T-helper 1 cell treated with Interleukin-12 subunit alpha and Interleukin-12 subunit beta and Interleukin-4 antibody, amounts not matched to agents 30 μg/mL and 1 μg/mL, for 36 hours (primary cell): ENCODE data around the gene RICTOR.

Source experiments
- H3K27ac Mint-ChIP-seq: one replicate; pipeline ENCODE4 v1.8.0; 2021; ENCODE audit warnings: mild to moderate bottlenecking, mixed read lengths
- H3K27me3 Mint-ChIP-seq: one replicate; pipeline ENCODE4 v1.8.0; 2021; ENCODE audit warnings: low read depth, mixed read lengths
- H3K36me3 Mint-ChIP-seq: one replicate; pipeline ENCODE4 v1.8.0; 2021; ENCODE audit warnings: low read depth, mixed read lengths
- H3K4me1 Mint-ChIP-seq: one replicate; pipeline ENCODE4 v1.8.0; 2021; ENCODE audit warnings: low read depth, mixed read lengths
- H3K4me3 Mint-ChIP-seq: one replicate; pipeline ENCODE4 v1.8.0; 2021; ENCODE audit warnings: mild to moderate bottlenecking, moderate library complexity, mixed read lengths
- H3K9me3 Mint-ChIP-seq: one replicate; pipeline ENCODE4 v1.8.0; 2021; ENCODE audit warnings: mixed read lengths

Gene RICTOR

GRCh38 chr5:38932854-38933408, 141.3 kb downstream of the RICTOR start:
- no peak overlapping the region for H3K4me3 Mint-ChIP-seq
- H3K27me3 Mint-ChIP-seq = peaks cover 9% of the 10 kb centered on the region
- no peaks in the 10 kb centered on the region for H3K4me1 Mint-ChIP-seq
- H3K27ac Mint-ChIP-seq = no peak overlapping the region
- peaks cover 8% of the 10 kb centered on the region for H3K36me3 Mint-ChIP-seq
- H3K9me3 Mint-ChIP-seq = no peaks in the 10 kb centered on the region

GRCh38 chr5:38931731-38932130, 142.5 kb downstream of the RICTOR start:
- no peaks in the 10 kb centered on the region for H3K4me1 Mint-ChIP-seq
- peaks cover 11% of the 10 kb centered on the region for H3K27me3 Mint-ChIP-seq

DNA sequence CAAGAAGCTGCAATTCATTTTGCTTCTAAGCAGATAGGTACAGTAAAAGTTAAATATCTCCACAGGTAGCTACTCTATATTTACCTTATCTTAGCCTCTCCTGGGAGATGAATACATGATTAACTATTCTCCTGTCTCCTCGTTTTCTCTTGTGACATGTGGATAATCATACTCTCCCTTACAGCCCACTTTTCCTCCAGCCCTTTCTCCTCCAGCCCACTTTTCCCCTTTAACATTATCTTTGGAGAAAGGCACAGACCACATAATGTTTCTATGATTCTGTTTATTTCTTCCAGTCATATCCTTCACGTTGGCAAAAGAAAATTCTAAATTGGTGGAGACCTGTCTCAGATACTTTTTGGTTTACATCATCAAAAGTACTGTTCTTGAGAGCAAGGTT, 144.4 kb downstream of the RICTOR start:
- peaks cover 18% of the 10 kb centered on the region for H3K27me3 Mint-ChIP-seq
- H3K9me3 Mint-ChIP-seq = no peaks in the 10 kb centered on the region
- no peak overlapping the region for H3K27ac Mint-ChIP-seq
- no peaks in the 10 kb centered on the region for H3K4me1 Mint-ChIP-seq
- H3K36me3 Mint-ChIP-seq = no peaks in the 10 kb centered on the region
- H3K4me3 Mint-ChIP-seq = no peak overlapping the region

More at GRCh38 chr5:38931731-38932130, 142.5 kb downstream of the RICTOR start:
- Mint-ChIP-seq H3K9me3 (no peaks in the 10 kb centered on the region), H3K27ac (no peak overlapping the region), H3K36me3 (peaks cover 4% of the 10 kb centered on the region), H3K4me3 (no peak overlapping the region)

DNA sequence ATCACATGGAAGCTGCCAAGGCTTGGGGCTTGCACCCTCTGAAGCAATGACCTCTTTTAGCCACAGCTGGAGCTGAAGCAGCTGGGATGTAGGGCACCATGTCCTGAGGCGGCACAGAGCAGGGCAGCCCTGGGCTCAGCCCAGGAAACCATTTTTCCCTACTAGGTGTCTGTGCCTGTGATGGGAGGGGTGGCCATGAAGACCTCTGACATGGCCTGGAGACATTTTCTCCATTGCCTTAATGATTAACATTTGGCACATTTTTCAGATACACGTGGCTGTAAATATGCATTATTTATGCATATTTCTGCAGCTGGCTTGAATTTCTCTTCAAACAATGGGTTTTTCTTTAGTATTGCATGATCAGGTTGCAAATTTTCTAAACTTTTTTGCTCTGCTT, 146.7 kb downstream of the RICTOR start:
- Mint-ChIP-seq H3K4me1 (peaks cover 2% of the 10 kb centered on the region), H3K4me3 (no peak overlapping the region), H3K9me3 (no peaks in the 10 kb centered on the region), H3K27ac (no peak overlapping the region), H3K27me3 (peaks cover 25% of the 10 kb centered on the region), H3K36me3 (no peaks in the 10 kb centered on the region)

- no peak overlapping the region for H3K4me3 Mint-ChIP-seq
- peaks cover 2% of the 10 kb centered on the region for H3K4me1 Mint-ChIP-seq
- no peak overlapping the region for H3K27ac Mint-ChIP-seq
- no peaks in the 10 kb centered on the region for H3K36me3 Mint-ChIP-seq
- no peaks in the 10 kb centered on the region for H3K9me3 Mint-ChIP-seq
- H3K27me3 Mint-ChIP-seq = peaks cover 30% of the 10 kb centered on the region
Measured at GRCh38 chr5:38926121-38926520, 148.1 kb downstream of the RICTOR start.

- Mint-ChIP-seq H3K36me3 (no peaks in the 10 kb centered on the region), H3K4me3 (no peak overlapping the region), H3K27me3 (peaks cover 37% of the 10 kb centered on the region), H3K27ac (no peak overlapping the region), H3K9me3 (no peaks in the 10 kb centered on the region), H3K4me1 (peaks cover 2% of the 10 kb centered on the region)
Measured at GRCh38 chr5:38925154-38925925, 148.9 kb downstream of the RICTOR start.

DNA sequence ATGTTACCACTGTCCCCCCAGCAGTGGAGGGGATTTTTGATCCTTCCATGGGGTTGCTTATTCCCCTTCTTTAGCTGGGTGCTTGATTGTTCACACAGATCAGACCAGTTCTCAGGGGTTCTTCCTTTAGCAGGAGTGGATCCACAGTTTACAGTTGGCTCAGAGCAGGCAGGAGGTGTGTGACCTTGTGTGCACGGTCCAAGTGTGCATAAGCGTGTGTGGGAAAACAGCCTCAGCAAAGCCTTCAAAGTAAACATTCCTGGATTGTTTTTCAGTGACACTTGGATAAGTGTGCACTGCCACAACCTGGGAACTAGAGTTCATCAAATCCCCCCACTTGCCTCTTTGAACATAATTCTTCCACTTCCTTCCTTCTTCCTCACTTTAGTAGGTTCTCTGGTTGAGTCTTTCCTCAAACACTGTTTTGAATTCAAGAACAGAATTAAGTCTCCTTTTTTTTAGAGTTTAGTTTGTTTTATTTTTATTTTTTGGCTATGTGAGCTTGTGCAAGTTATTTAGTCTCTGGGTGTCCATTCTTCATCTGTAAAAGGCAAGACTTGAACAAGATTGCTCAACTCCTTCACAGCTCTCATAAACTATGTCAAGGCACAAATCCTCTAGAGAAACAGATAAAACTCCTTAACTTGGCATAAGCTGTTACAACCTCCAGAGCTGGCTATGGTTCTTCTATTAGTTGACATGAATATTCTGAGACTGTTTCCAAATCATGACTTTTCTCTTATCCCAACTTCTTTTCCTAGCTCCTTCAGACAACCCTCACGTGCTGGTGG, 150.3 kb downstream of the RICTOR start:
- Mint-ChIP-seq H3K4me3 (no peak overlapping the region), H3K9me3 (no peaks in the 10 kb centered on the region), H3K4me1 (peaks cover 2% of the 10 kb centered on the region), H3K27ac (no peak overlapping the region), H3K27me3 (peaks cover 47% of the 10 kb centered on the region), H3K36me3 (no peaks in the 10 kb centered on the region)

DNA sequence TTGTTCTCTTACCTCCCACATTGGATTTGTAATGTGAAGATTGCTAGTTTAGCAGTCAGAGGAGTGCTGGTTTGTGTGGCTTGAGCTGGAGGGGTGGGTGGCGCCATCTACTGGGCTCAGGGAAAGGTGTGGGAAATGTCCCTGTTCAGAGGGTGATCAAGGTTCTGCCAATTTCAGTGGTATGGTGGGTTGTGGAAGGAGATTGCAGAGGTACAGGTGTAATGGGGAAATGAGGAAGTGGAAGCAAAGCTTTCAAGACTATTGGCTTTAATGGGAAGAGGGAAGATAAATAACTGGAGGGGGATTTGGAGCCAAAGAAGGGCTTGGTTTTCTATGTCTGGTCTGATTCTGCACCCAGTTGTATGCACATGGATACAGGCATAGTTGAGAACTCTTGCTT, 152.0 kb downstream of the RICTOR start:
- H3K36me3 Mint-ChIP-seq = no peaks in the 10 kb centered on the region
- H3K9me3 Mint-ChIP-seq = no peaks in the 10 kb centered on the region
- H3K4me1 Mint-ChIP-seq = peaks cover 2% of the 10 kb centered on the region
- no peak overlapping the region for H3K27ac Mint-ChIP-seq
- H3K27me3 Mint-ChIP-seq = peaks cover 45% of the 10 kb centered on the region
- H3K4me3 Mint-ChIP-seq = no peak overlapping the region

DNA sequence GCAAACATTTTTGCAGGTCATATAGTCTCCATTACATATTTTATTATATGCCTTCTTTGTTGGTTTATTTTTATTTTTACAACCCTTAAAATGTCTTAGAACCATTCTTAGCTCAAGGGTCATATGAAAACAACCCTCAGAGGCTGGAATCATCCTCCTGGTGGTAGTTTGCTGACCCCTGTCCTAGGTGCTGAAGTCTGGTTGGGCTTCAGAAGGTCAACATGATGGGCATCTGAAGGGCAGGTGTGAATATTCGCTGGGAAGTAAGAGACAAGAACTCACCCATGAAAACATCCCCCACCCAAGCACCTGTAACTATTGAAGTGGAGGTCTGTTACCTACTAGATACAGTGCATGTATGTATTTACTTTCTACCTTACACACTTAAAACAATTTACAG, 153.0 kb downstream of the RICTOR start:
- no peaks in the 10 kb centered on the region for H3K36me3 Mint-ChIP-seq
- H3K4me3 Mint-ChIP-seq = no peak overlapping the region
- peaks cover 51% of the 10 kb centered on the region for H3K27me3 Mint-ChIP-seq
- no peak overlapping the region for H3K27ac Mint-ChIP-seq
- H3K4me1 Mint-ChIP-seq = peaks cover 2% of the 10 kb centered on the region
- H3K9me3 Mint-ChIP-seq = no peaks in the 10 kb centered on the region

- Mint-ChIP-seq H3K27ac (no peak overlapping the region), H3K9me3 (no peaks in the 10 kb centered on the region), H3K36me3 (no peaks in the 10 kb centered on the region), H3K4me3 (no peak overlapping the region), H3K4me1 (no peaks in the 10 kb centered on the region), H3K27me3 (peaks cover 55% of the 10 kb centered on the region)
Measured at GRCh38 chr5:38916802-38917201, 157.4 kb downstream of the RICTOR start.

DNA sequence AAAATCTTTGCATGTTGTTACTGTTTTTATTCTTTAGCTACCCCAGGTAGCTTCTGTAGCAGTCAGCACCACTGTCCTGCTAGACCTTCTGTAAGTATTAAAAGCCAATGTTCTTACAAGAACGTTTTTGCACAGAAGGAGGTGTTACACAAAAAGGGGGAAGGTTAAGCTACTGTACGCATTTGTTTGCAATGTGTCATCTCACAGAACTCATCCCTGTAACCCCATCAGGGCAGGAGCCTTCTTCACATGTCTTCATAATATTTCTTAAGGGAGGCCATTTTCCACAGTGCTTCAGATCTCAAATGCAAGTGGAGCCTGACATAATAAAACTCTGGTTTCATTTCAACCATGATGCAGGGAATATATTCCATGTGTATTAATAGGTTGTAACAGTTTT, 160.5 kb downstream of the RICTOR start:
- no peak overlapping the region for H3K27ac Mint-ChIP-seq
- peaks cover 2% of the 10 kb centered on the region for H3K9me3 Mint-ChIP-seq
- peaks cover 34% of the 10 kb centered on the region for H3K27me3 Mint-ChIP-seq
- H3K36me3 Mint-ChIP-seq = no peaks in the 10 kb centered on the region
- H3K4me3 Mint-ChIP-seq = no peak overlapping the region
- H3K4me1 Mint-ChIP-seq = no peaks in the 10 kb centered on the region

DNA sequence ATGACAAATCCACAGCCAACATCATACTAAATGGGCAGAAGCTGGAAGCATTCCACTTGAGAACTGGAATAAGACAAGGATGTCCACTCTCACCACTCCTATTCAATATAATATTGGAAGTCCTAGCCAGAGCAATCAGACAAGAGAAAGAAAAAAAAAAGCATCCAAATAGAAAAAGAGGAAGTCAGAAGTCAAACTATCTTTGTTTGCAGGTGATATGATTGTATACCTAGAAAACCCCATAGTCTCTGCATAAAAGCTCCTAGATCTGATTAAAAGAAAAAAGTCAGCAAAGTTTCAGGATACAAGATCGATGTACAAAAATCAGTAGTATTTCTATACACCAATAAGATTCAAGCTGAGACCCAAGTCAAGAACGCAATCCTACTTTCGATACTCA, 162.3 kb downstream of the RICTOR start:
- Mint-ChIP-seq H3K27me3 (peaks cover 30% of the 10 kb centered on the region), H3K27ac (no peak overlapping the region), H3K36me3 (no peaks in the 10 kb centered on the region), H3K4me1 (no peaks in the 10 kb centered on the region), H3K9me3 (peaks cover 6% of the 10 kb centered on the region), H3K4me3 (no peak overlapping the region)

DNA sequence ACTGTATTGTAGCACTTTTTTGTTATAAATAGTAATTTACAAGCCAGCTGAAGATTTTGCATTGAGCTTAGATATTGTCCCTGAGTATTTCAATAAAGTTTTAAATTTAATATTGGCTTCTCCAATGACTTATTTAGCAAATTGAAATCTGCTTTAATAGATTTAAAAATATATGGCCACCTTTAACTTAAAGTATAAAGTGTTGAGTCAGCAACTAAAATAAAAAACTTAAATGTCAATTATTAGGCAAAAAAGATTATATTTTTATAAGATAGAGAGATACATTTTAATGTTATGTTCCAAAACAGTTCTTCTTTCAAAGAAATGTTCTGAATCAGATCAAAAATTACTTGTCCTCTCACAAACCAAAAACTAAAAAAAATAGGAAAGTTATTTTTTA, 167.7 kb downstream of the RICTOR start:
- H3K4me1 Mint-ChIP-seq = no peaks in the 10 kb centered on the region
- no peaks in the 10 kb centered on the region for H3K36me3 Mint-ChIP-seq
- peaks cover 12% of the 10 kb centered on the region for H3K27me3 Mint-ChIP-seq
- H3K4me3 Mint-ChIP-seq = no peak overlapping the region
- H3K9me3 Mint-ChIP-seq = peaks cover 19% of the 10 kb centered on the region
- no peak overlapping the region for H3K27ac Mint-ChIP-seq

DNA sequence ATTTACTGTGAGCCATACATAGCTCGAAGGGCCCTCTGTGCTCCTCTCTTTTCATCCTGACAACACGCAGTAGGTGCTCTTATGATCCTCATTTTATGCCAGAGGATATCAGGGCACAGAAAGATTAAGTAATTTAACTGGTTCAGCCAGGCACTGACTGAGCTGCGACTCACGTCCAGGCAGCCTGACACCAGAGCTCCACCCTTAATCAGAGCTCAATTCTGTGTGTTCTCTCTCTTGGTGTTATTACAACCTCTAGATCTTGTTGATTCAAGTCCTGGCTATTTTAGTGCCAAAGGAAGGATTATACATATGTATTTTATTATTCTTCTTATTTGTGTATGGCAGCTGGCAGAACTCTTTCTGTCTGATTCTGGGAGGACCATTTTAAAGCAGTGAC, 168.7 kb downstream of the RICTOR start:
- Mint-ChIP-seq H3K4me3 (no peak overlapping the region), H3K27ac (no peak overlapping the region), H3K4me1 (no peaks in the 10 kb centered on the region), H3K27me3 (peaks cover 12% of the 10 kb centered on the region), H3K9me3 (peaks cover 19% of the 10 kb centered on the region), H3K36me3 (no peaks in the 10 kb centered on the region)

GRCh38 chr5:38899936-38900335, 174.3 kb downstream of the RICTOR start:
- no peak overlapping the region for H3K4me3 Mint-ChIP-seq
- H3K36me3 Mint-ChIP-seq = no peaks in the 10 kb centered on the region
- H3K9me3 Mint-ChIP-seq = peaks cover 17% of the 10 kb centered on the region
- H3K27me3 Mint-ChIP-seq = peaks cover 18% of the 10 kb centered on the region
- no peaks in the 10 kb centered on the region for H3K4me1 Mint-ChIP-seq
- no peak overlapping the region for H3K27ac Mint-ChIP-seq
